HepG2 (cell line): Measurements from ENCODE around the gene CDH22. TPM values are rescaled to one million over a fixed set of nuclear protein-coding genes. Genes with fewer than 3 reads are reported as not detected.

Experiments used
- ATAC-seq: fragments of 200-7000 bp; cut with Tn5 transposase; 3 replicates; pipeline ENCODE4 v1.9.1; 2020; ENCODE audit warnings: mild to moderate bottlenecking, moderate library complexity
- BruUV-seq: library from RNA; stranded (reverse); fragments of 400-500 nt; replicated peaks from 2 replicates; lab custom pipeline; 2021; lab: Mats Ljungman, UMichigan
- CTCF ChIA-PET: fragments of 300-600 bp; formaldehyde crosslinking; extraction: SDS; loops from one replicate; lab custom pipeline; 2021; ENCODE audit warnings: low total read pairs, inconsistent platforms, low intra/inter-chr PET ratio; lab: Yijun Ruan, JAX
- POLR2A ChIA-PET: fragments of 350-600 bp; sonication (Branson Sonifier 250); formaldehyde crosslinking; loops from one replicate; lab custom pipeline; 2020; ENCODE audit warnings: antibody characterized with exemption, inconsistent platforms; lab: Yijun Ruan, JAX
- DNase-seq: peaks from one replicate; pipeline ENCODE4 v3.0.0-alpha.2; 2015; ENCODE audit warnings: low spot score
- FAIRE-seq: peaks from 3 replicates; lab custom pipeline; 2011; peaks lifted over from hg19 to GRCh38; lab: Jason Lieb, UNC
- H2AFZ ChIP-seq: one replicate; pipeline ENCODE4 v1.6.1; 2011; ENCODE audit warnings: low read length, inconsistent platforms
- H3K27ac ChIP-seq: fragments of 300-600 bp; 3 replicates; pipeline ENCODE4 v1.8.0; 2011; ENCODE audit warnings: mixed run types, mild to moderate bottlenecking, mixed read lengths, low read length, inconsistent platforms; ENCODE audit not compliant: insufficient read depth; ENCODE audit errors: extremely low read length
- H3K27me3 ChIP-seq, 2 experiments: fragments of 200-600 bp in 1 of 2; 2 replicates in 1 of 2; 3 replicates in 1 of 2; pipeline versions ENCODE4 v1.6.0 to v1.8.0; 2011; ENCODE audit warnings: low read length in 2 of 2, mild to moderate bottlenecking in 2 of 2, moderate library complexity in 2 of 2, inconsistent platforms in 1 of 2; ENCODE audit not compliant: insufficient read depth in 2 of 2, control insufficient read depth in 1 of 2
- H3K36me3 ChIP-seq, 2 experiments: fragments of 200-600 bp in 1 of 2; replicated peaks in 1 of 2; 2 replicates in 1 of 2; 3 replicates in 1 of 2; pipeline versions ENCODE4 v1.5.1 to v1.8.0; 2011; ENCODE audit warnings: low read length in 2 of 2, inconsistent platforms in 1 of 2; ENCODE audit not compliant: insufficient read depth in 2 of 2, control insufficient read depth in 1 of 2
- H3K4me1 ChIP-seq: 2 replicates; pipeline ENCODE4 v1.5.1; 2012; ENCODE audit warnings: low read length, inconsistent platforms; ENCODE audit not compliant: insufficient read depth
- H3K4me2 ChIP-seq: 2 replicates; pipeline ENCODE4 v1.6.0; 2011; ENCODE audit warnings: low read depth, low read length, inconsistent platforms
- H3K4me3 ChIP-seq, 3 experiments: fragments of 200-600 bp in 1 of 3; sonication (generic), shearing (Covaris generic) in 1 of 3; replicated peaks in 1 of 3; 2 replicates each; pipeline ENCODE4 v1.5.1; 2011 to 2016; ENCODE audit warnings: low read length in 3 of 3, inconsistent platforms in 2 of 3, low read depth in 2 of 3, mild to moderate bottlenecking in 2 of 3, control low read depth in 1 of 3, mixed read lengths in 1 of 3; ENCODE audit not compliant: insufficient read depth in 1 of 3
- H3K79me2 ChIP-seq: one replicate; pipeline ENCODE4 v1.6.1; 2011; ENCODE audit warnings: low read length, inconsistent platforms; ENCODE audit not compliant: insufficient read depth
- H3K9ac ChIP-seq: 2 replicates; pipeline ENCODE4 v1.6.0; 2011; ENCODE audit warnings: mild to moderate bottlenecking, low read depth, low read length, inconsistent platforms; ENCODE audit not compliant: insufficient read depth
- H3K9me3 ChIP-seq: 2 replicates; pipeline ENCODE4 v1.5.1; 2012; ENCODE audit warnings: mild to moderate bottlenecking, low read length
- H4K20me1 ChIP-seq: 2 replicates; pipeline ENCODE4 v1.6.0; 2011; ENCODE audit warnings: inconsistent platforms, mild to moderate bottlenecking, low read length, moderate library complexity; ENCODE audit not compliant: insufficient read depth
- FUBP1 ChIP-seq: sonication (generic); formaldehyde crosslinking; IDR thresholded peaks from 2 replicates; pipeline ENCODE4 v1.5.1; 2020; ENCODE audit warnings: missing genetic modification reagents, mild to moderate bottlenecking, borderline replicate concordance
- NR2F6 ChIP-seq, 2 experiments: IDR thresholded peaks; 2 replicates each; pipeline ENCODE4 v1.6.1; 2016; ENCODE audit warnings: antibody characterized with exemption in 1 of 2, mild to moderate bottlenecking in 1 of 2
- ZMYM3 ChIP-seq: sonication (generic); formaldehyde crosslinking; IDR thresholded peaks from 2 replicates; pipeline ENCODE4 v1.5.1; 2020; ENCODE audit warnings: mild to moderate bottlenecking, missing genetic modification reagents
- ZNF512 ChIP-seq: sonication (generic); formaldehyde crosslinking; IDR thresholded peaks from 2 replicates; pipeline ENCODE4 v1.4.0; 2020; ENCODE audit warnings: mild to moderate bottlenecking, missing genetic modification reagents
- ZNF768 ChIP-seq: sonication (generic); formaldehyde crosslinking; IDR thresholded peaks from 2 replicates; pipeline ENCODE4 v1.4.0; 2020; ENCODE audit warnings: missing genetic modification reagents
- WGBS: methylation state at CpG from one replicate; pipeline ENCODE4 v1.1.6; 2017; ENCODE audit warnings: low lambda C conversion rate; 5-methylcytosine and 5-hydroxymethylcytosine counted together
- in situ Hi-C: cut with HindIII; loops from 2 replicates; pipeline ENCODE4 v1.10.0; 2017; ENCODE audit warnings: low pct_unique_long_range_greater_than_20kb; ENCODE audit not compliant: extremely low pct_ligation_motif_present
- intact Hi-C: fragments of 100-400 bp; cut with micrococcal nuclease; formaldehyde crosslinking; loops from one replicate; pipeline ENCODE4 v1.10.0; 2022; ENCODE audit not compliant: unreplicated experiment
- polyA plus RNA-seq, 8 experiments: library from polyadenylated mRNA; depleted of rRNA in 3 of 8; stranded (reverse) in 7 of 8; unstranded in 1 of 8; fragments of >200 nt; fragmentation: Illumina TruSeq in 4 of 8; extraction: Trizol in 4 of 8; gene quantifications; 2 replicates each; pipeline versions ENCODE4 v1.2.1 to v1.2.3, GENCODE V29; 2011 to 2016; ENCODE audit warnings: low read depth in 4 of 8, missing spikeins in 1 of 8, mixed read lengths in 1 of 8; ENCODE audit not compliant: insufficient read depth in 1 of 8
- total RNA-seq, 5 experiments: library from RNA; depleted of rRNA; stranded (reverse); fragments of >200 nt; fragmentation: Illumina TruSeq; extraction: Trizol; gene quantifications; 2 replicates each; pipeline ENCODE4 v1.2.3, GENCODE V29; 2016; ENCODE audit warnings: low read depth in 1 of 5

The CDH22 gene
- total and polyA plus RNA-seq, 2 of the 13 experiments (the other 11 are each of a cell fraction or from before 2014, with no cell fraction given): not detected

GRCh38 chr20:46336735-46337134 is 28.4 kb upstream of the CDH22 start:
- peaks cover 13 to 47% of the 10 kb centered on the region in 2 experiments; a peak in 4 of 5 replicates for H3K27me3 ChIP-seq
- no peaks in the 10 kb centered on the region for H3K79me2 ChIP-seq
- H4K20me1 ChIP-seq: no peaks in the 10 kb centered on the region
- no peak overlapping the region for H3K4me3 ChIP-seq
- intact Hi-C loops: no loop called here
- WGBS: 3% methylated on average over 3 of the region's 3 CpGs
- DNase-seq (no peak), FAIRE-seq (no peak), ATAC-seq (no peak)
- no TSS peak for BruUV-seq
- H3K4me1 ChIP-seq: peaks cover 36% of the 10 kb centered on the region
- no peak overlapping the region for H3K9ac ChIP-seq
- H3K27ac ChIP-seq: no peak overlapping the region
- POLR2A ChIA-PET: interaction anchor here (1.5 kb wide), 1 partner anchor 27 kb away, joined by 7 read pairs; no protein-coding TSS in a partner anchor
- H3K36me3 ChIP-seq: no peaks in the 10 kb centered on the region
- H2AFZ ChIP-seq: no peak overlapping the region
- peak; percentile 78; the same call in 1 of the 2 replicates for TF ChIP-seq ZNF768 (CRISPR knock-in tag)
- TF ChIP-seq ZMYM3: peak; percentile 72
- no peak for TF ChIP-seq ZNF512
- TF ChIP-seq NR2F6 (IDR thresholded peaks at IDR 0.05): 0 out of 2 replicates have a peak, but pooled peaks have one; percentile 31
- TF ChIP-seq NR2F6 (CRISPR knock-in tag; IDR thresholded peaks at IDR 0.05): no peak
- no peak for TF ChIP-seq FUBP1 (CRISPR knock-in tag)
- CTCF ChIA-PET: no interaction called here
- H3K9me3 ChIP-seq: no peaks in the 10 kb centered on the region
- no peak overlapping the region for H3K4me2 ChIP-seq
- in situ Hi-C loops: no loop called here
